GM18508 (cell line): ENCODE data around the gene ELL3.
"Not testable (repeated sequence)": the region's sequence is repeated elsewhere in the genome, so short reads cannot be mapped to it uniquely, and the experiment has no call there.

Experiments used
- ATAC-seq: cut with Tn5 transposase; IDR thresholded peaks from one replicate; pipeline ENCODE4 v1.9.1; 2021; ENCODE audit warnings: moderate number of reproducible peaks; ENCODE audit not compliant: insufficient read depth, unreplicated experiment

ELL3 gene, protein sequence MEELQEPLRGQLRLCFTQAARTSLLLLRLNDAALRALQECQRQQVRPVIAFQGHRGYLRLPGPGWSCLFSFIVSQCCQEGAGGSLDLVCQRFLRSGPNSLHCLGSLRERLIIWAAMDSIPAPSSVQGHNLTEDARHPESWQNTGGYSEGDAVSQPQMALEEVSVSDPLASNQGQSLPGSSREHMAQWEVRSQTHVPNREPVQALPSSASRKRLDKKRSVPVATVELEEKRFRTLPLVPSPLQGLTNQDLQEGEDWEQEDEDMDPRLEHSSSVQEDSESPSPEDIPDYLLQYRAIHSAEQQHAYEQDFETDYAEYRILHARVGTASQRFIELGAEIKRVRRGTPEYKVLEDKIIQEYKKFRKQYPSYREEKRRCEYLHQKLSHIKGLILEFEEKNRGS

DNA sequence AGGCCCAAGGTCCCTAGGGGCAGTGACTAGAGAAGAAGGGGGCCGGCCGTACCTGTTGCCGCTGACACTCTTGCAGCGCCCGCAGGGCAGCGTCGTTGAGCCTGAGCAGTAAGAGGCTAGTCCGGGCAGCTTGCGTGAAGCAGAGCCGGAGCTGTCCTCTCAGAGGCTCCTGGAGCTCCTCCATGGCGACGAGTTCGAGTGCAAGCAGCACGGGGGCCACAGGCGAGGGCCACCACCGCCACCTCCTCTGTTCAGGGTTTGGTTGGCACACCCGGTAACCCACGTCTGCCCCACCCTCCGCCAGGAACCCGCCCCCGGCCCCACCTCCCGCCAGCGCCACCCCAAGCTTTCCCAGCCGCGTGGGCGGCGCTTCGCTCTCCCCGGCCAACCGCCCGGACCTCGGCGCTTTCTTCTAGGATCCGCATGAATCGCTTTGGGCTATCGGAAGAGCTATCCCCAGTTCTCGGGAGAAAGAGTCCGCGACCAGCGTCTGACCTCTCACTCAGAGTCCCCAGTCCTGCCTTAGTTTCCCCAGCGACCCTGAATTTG lies at the start of gene ELL3:
Gene ELL3 (minus strand): TSS at position 249 of the 549 bp plus-strand sequence. CDS start 65 bp downstream, at position 184.
- no peak for ATAC-seq

DNA sequence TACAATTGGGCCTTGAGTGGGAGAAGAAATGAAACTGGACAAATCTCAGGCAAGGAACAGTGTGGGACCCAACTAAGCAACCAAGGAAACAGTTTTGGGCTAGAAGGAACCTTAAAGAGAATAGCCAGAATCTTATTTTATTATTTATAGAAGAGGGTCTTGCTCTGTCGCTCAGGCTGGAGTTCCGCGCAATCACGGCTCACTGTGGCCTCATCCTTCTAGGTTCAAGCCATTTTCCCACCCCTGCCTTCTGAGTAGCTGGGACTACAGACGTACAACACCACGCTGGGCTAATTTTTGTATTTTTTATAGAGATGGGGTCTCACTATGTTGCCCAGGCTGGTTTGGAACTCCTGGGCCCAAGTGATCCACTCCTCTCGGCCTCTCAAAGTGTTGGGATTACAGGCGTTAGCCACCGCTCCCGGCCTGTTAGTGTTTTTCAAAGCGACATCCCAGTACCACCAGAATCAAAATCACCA lies 49.3 kb upstream of the ELL3 start:
- no peak for ATAC-seq

DNA sequence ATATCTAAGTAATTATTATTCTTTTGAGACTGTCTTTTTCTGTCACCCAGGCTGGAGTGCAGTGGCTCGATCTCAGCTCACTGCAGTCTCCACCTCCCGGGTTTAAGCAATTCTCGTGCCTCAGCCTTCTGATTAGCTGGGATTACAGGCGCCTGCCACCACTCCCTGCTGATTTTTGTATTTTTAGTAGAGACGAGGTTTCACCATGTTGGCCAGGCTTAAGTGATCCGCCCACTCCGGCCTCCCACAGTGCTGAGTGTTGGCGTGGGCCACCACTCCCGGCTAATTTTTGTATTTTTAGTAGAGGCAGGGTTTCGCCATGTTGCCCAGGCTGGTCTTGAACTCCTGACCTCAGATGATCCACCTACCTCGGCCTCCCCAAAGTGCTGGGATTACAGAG lies 48.5 kb upstream of the ELL3 start:
- not testable (repeated sequence) for ATAC-seq

DNA sequence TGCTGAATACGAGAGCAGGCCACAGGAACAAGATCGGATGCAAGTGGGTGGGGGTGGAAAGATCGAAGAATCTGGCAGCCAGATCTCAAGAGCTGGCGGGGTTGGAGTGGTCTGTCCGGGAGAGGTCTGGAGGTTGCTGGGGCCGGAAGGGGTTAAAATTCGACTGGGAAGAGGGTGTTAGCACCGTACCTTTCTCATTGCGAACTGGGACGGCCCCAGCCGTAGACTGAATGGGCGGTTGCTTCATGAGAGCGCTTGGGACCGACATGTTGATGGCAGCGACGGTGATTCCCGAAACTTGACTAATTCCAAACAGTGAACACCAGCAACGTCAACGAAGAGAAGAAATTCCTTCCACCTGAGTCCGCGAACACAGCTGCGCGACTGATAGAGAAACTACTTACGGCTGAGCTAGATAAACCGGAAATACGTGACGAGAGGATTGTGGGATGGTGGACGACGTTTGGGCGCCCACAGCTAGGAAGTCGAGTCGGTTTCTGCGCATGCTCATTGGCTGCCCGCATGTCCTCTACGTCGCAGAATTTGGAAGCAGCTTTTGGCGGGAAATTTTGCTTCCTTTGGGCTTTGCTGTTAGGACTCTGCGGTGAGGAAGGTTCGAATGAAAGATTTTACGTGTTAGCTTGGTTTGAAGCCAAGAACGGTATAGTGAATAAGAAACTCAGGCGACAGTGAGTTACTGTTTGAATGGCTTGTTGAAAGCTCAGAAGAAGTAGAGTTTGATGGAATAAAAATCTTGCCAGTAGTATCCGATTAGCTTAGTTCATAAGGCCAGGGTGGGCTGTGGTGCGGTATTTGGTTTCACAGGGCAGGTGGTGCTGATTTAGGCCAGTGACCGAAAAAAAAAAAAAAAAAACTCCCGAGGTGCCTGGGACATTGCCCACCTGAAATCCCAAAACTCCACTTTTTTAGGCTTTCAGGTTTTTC lies 47.8 kb upstream of the ELL3 start, which contains the start of gene MFAP1:
Gene MFAP1 (minus strand): TSS at position 389 of the 945 bp plus-strand sequence. CDS start 121 bp downstream, at position 268.
- no peak for ATAC-seq

DNA sequence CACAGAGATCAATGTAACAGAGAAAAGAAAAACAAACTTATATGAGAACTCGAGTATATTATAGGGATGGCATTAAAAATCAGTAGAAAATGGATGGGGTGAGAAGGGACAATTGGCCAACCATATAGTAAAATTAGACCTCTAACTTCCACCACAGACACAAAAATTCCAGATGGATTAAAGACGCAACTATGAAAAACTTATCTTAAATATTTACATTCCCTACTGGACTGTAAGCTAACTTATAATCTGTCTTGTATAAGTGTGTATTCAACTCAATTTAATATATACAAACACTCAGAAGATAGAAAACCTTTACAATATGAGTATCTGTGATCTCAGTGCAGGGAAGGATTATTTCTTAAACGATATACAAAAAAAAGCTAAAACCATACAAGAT lies 44.7 kb upstream of the ELL3 start:
- no peak for ATAC-seq

DNA sequence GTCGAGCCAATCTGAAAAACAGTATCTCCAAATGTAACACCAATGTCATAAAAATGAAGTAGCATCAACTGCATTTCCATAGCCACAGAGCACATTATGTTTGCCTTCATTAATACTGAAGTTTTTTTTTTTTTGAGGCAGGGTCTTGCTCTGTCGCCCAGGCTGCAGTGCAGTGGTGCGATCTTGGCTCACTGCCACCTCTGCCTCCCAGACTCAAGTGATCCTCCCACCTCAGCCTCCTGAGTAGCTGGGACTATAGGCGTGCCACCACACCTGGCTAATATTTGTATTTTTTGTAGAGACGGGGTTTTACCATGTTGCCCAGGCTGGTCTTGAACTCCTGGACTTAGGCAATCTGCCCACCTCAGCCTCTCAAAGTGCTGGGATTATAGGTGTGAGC lies 38.3 kb upstream of the ELL3 start:
- ATAC-seq: not testable (repeated sequence)

DNA sequence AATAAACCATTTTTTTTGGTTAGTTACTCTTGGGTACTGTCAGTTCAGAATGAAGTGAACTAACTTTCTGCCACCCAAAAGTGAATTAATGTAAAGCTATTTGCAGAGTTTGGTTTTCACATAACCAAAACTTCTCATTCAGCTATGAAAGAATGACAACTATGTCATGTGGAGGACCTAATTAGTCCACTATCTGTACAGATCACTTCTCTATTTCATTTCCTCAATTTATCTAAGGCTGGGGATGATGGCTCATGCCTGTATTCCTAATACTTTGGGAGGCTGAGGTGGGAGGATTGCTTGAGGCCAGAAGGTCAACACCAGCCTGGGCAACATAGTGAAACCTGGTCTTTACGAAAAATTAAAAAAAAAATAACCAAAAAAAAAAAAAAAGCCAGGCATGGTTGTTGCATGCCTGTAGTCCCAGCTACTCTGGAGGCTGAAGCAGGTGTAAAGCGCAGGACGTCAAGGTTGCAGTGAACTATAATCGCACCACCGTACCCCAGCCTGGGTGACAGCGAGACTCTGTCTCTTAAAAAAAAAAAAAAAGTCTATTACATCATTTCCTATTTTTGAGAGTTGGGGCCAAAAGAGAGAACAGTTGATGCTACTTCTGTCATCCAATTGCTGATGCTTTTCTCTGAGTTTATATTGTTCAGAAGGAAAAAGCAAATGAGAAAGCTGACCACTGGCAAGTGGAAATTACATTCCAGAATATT lies 32.4 kb upstream of the ELL3 start:
- no peak for ATAC-seq

DNA sequence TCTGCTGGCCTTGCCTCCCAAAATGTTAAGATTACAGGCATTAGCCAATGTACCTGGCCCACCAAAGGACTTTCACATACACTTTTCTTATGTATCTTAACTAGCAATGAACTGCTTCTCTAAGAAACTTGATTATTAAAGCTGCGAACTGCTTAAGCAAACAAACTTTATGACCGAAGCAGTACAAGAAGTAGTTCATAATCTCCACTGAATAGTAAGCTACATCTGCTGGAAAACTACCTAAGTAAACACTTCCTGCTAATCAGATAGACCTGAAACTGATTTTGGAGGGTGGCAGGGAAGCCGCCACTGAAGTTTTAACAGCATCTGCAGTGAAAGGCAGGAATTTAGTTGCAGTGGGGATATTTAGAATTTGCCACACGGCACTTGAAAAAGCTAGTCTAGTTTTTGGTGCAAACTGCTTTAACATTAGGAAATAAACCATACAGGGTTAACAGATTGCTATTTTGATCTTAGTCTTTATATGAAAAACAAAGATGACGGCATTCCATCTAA lies 31.7 kb upstream of the ELL3 start:
- no peak for ATAC-seq

DNA sequence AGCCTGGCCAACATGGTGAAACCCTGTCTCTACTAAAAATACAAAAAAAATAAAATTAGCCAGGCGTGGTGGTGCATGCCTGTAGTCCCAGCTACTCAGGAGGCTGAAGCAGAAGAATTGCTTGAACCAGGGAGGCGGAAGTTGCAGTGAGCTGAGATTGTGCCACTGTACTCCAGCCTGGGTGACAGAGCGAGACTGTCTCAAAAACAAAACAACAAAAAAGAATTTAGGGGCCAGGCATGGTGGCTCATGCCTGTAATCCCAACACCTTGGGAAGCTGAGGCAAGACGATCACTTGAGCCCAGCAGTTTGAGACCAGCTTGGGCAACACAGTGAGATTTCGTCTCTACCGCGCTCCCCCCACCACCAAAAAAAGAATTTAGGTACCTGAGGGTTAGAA lies 25.9 kb upstream of the ELL3 start:
- not testable (repeated sequence) for ATAC-seq

DNA sequence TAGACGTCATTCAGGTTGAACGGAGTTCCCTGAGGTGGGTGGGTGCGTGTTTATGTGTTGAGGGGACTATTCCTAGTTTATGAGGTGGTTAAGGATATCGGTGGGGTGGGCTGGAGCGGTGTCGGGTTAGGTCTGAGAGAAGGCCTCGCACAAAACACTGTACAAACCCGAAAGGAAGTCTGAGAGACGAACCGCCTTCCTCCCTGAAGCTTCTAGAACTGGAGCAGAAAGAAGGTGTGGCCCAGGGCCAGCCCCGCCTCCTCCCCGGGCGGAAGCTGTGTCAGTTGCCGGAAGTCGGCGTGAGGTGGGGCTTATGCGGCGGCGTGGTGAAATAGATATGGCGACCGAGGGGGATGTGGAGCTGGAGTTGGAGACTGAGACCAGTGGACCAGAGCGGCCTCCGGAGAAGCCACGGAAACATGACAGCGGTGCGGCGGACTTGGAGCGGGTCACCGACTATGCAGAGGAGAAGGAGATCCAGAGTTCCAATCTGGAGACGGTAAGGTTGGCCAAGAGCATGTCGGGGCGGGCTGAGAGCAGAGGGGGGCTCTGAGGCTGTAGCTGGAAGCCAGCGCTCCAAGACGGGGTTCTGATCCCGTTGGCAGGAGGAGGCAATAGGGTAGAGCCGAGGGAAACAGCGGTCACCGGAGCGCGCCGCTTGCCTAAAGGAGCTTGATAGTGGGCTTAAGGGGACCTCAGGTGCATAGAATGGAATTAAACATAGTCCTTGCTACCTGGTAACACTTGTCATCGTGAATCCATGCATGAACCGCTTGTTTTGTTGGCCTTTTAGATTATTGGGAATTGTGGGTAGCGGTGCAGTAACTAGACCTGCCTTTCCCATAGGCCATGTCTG lies 23.7 kb upstream of the ELL3 start, which contains the start of gene HYPK:
Gene HYPK (plus strand): TSS at position 314 of the 856 bp plus-strand sequence. CDS start 24 bp downstream, at position 338.
- peak; percentile 50 for ATAC-seq

DNA sequence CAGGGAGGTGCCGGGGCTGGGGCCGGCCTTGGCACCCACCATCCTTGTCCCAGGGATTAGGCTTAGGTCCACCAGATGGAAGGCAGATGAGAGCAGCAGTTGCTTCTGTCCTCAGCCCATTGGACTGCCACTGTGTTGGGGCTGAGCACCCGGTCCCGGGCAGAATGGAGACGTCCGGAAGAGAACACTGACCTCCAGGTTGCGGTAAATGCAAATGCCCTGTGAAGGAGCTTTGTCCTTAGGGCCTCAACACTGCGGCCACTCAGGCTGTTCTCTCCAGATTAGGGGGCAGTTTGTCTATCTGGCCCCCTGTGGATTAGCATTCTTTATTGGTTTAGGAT lies 23.1 kb upstream of the ELL3 start, which contains the start of gene SERINC4:
Gene SERINC4 (minus strand): TSS at position 276 of the 341 bp plus-strand sequence. CDS start 234 bp downstream, at position 42.
- no peak for ATAC-seq

DNA sequence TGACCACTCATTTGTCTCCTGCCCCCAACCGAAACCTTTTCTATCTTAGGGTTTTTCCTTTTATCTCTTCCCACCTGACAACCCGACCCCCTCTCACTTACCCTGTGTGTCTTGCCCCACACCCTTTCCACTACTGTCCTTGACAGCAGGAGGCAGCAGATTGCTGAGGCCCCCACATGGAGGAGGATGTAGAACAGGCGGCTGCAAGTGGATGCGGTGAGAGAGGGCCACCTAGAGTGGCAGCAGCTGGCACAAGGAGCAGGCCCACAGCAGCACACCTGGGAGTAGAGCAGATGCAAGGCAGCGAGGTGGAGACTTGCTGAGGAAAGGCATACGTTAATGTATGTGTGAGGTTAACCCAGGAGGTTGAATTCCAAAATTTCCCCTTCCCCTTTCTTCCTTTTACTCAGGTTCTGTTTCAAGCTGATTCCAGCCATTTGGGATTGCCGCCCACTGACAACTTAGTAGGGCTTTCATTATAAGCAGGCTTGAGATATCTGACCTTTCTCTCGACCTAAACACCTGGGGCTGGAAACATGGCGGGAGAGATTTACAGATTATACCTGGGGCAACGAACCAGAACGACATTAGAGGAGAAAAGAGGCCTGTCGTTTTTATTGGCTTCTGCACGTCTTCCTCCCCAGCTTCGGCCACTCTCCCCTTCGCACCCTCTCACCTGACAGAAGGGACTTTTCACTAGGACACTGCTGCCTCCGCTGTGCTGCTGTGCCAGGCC lies 22.6 kb upstream of the ELL3 start:
- no peak for ATAC-seq

DNA sequence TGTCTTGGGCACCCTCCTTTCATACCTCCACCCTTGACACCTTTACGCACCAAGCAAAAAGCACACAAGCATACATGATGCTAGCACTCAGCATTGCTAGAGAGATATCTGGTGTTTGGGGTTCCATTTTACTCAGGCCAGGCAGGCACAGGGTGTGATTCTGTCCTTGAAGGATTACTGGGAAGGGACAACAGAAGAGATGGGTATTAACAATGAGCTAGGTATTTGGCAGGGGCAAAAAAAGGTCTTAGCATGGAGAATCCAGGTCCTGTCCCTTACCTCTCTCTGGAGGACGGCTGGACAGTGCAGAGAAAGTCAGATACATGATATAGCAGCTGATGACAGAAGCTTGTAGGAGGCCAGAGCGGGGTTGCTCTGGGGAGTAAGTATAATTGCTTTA lies 19.8 kb upstream of the ELL3 start:
- ATAC-seq: no peak

DNA sequence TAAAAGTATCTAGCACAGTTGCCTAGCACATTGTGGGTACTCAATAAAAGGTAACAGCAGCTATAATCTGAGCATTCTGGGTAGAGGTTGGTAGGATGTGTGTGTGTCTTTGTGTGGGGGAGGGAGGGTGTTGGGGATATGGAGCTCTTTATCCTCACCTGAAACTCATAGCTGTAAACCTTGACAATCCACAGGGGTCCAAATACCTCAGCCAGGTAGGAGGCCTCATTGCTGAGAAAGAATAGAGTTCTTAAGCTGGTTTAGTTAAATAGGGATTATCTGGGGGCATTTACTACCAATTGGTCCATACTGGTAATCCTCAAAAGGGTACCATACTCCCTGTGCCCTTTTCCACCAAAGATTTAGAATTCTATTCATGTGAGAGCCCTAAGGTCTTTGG lies 19.2 kb upstream of the ELL3 start:
- no peak for ATAC-seq

DNA sequence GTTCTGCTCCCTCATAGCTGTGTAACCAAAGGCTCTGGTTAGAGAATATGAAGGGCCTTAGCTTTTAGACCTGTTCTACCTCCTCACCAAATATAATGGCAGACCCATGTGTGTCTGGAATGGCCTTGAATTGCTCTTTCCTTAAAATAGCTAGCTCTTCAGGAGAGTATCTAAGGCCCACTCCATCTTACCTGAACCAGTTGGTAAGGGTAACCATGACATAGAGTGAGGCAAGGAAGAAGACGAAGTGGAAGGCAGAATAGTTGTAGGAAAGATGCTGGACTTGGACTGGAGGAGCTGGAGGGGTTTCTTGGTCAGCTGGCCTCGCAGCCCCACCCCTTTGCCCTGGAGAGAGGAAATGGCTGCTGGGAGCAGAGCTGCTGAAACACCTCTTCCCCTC lies 18.4 kb upstream of the ELL3 start:
- no peak for ATAC-seq

DNA sequence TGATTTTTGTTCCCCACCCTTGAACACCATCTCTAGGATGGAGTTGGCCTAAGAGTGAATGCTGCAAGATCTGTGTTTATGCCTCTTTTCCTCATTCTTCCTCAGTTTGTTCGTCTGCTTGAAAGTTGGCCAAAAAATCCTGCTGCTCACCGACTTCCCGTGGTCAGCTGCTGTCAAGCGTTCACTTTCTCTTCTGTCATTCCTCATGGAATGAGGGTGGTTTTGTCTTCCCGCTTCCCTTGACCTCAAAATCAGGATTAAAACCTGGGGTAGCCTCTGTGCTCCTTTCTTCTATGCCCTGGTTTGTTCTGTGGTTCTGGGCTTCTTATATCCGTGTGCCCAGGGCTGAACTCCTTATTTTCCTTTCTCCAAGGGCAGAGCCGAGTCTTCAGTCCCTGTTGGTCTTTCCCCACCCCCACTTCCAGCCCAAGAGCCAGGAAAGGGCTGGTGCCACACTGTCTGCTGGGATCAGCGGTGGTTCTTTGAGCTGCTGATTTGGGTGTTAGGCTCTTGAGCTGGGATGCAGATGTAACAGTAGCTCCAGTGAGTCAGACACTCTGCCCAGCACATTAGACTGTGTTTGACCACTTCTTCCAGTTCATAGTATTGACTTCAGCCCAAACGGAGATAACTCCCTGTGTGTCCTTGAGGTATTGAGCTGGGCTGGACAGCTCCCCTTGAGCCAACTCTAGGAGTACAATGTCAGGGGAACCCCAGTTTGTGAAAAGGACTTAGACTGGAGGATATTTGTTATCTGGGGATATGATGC lies 17.7 kb upstream of the ELL3 start:
- ATAC-seq: no peak

DNA sequence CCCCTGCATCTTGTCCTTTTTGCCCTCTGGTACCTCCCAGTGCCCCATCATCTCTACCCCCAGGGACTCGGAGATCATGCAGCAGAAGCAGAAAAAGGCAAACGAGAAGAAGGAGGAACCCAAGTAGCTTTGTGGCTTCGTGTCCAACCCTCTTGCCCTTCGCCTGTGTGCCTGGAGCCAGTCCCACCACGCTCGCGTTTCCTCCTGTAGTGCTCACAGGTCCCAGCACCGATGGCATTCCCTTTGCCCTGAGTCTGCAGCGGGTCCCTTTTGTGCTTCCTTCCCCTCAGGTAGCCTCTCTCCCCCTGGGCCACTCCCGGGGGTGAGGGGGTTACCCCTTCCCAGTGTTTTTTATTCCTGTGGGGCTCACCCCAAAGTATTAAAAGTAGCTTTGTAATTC lies 16.9 kb upstream of the ELL3 start:
- ATAC-seq: no peak
